Measurements from ENCODE around the gene CPED1.

- no peak for TF ChIP-seq POLR2A (IDR thresholded peaks at IDR 0.05)
- TF ChIP-seq CTCF (IDR thresholded peaks at IDR 0.05): no peak
These were observed 43.5 kb upstream of the CPED1 start for GRCh38 chr7:120944826-120945562.

All from testis (tissue), 2 donors.